CD14-positive monocyte (primary cell): ENCODE results near the gene ATXN7L1. TPM values are rescaled to one million over a fixed set of nuclear protein-coding genes. Genes with fewer than 3 reads are reported as not detected.

Experiments
- DNase-seq, 3 donors: peaks; one replicate each; pipeline ENCODE4 v3.0.0-alpha.2; 2011 to 2022
- H2AFZ ChIP-seq: 2 replicates; pipeline ENCODE4 v1.6.0; 2012; ENCODE audit warnings: mild to moderate bottlenecking, low read depth, low read length, inconsistent platforms; ENCODE audit not compliant: insufficient read depth, poor library complexity, severe bottlenecking
- H3K27ac ChIP-seq, 2 donors: 1 replicate in 1 of 2; 2 replicates in 1 of 2; pipeline ENCODE4 v1.5.1; 2012 to 2013; ENCODE audit warnings: low read length in 2 of 2, control low read depth in 1 of 2, inconsistent platforms in 1 of 2, low read depth in 1 of 2, mild to moderate bottlenecking in 1 of 2
- H3K27me3 ChIP-seq, 2 donors: one replicate each; pipeline versions ENCODE4 v1.6.0 to v1.6.1; 2011 to 2013; ENCODE audit warnings: low read length in 2 of 2; ENCODE audit not compliant: control insufficient read depth in 2 of 2, insufficient read depth in 2 of 2
- H3K36me3 ChIP-seq, 2 donors: replicated peaks in 1 of 2; 1 replicate in 1 of 2; 2 replicates in 1 of 2; pipeline versions ENCODE4 v1.5.1 to v1.6.1; 2012 to 2013; ENCODE audit warnings: low read length in 2 of 2, control low read depth in 1 of 2, inconsistent platforms in 1 of 2, mild to moderate bottlenecking in 1 of 2; ENCODE audit not compliant: insufficient read depth in 2 of 2, control insufficient read depth in 1 of 2
- H3K4me1 ChIP-seq, 2 donors: 1 replicate in 1 of 2; 2 replicates in 1 of 2; pipeline versions ENCODE4 v1.5.1 to v1.6.1; 2012 to 2013; ENCODE audit warnings: low read length in 2 of 2, control low read depth in 1 of 2, inconsistent platforms in 1 of 2, mild to moderate bottlenecking in 1 of 2, moderate library complexity in 1 of 2; ENCODE audit not compliant: insufficient read depth in 2 of 2, control insufficient read depth in 1 of 2
- H3K4me2 ChIP-seq: replicated peaks from 2 replicates; pipeline ENCODE3; 2012; ENCODE audit warnings: low read length, moderate library complexity, mild to moderate bottlenecking; ENCODE audit not compliant: poor library complexity, severe bottlenecking; ENCODE audit errors: extremely low read depth
- H3K4me3 ChIP-seq, 3 experiments: fragments of 200-600 bp in 1 of 3; sonication (generic) in 1 of 3; replicated peaks in 1 of 3; 1 replicate in 2 of 3; 2 replicates in 1 of 3; pipeline ENCODE4 v1.5.1; 2011 to 2013; ENCODE audit warnings: low read length in 3 of 3, mild to moderate bottlenecking in 3 of 3, control low read depth in 2 of 3, low read depth in 2 of 3, inconsistent platforms in 1 of 3, moderate library complexity in 1 of 3
- H3K79me2 ChIP-seq: 2 replicates; pipeline ENCODE4 v1.6.0; 2012; ENCODE audit warnings: mild to moderate bottlenecking, control low read depth, inconsistent platforms, low read length, moderate library complexity; ENCODE audit not compliant: insufficient read depth
- H3K9ac ChIP-seq: 2 replicates; pipeline ENCODE4 v1.6.0; 2017; ENCODE audit warnings: low read length, mild to moderate bottlenecking; ENCODE audit not compliant: insufficient read depth, poor library complexity, severe bottlenecking
- H3K9me3 ChIP-seq, 2 donors: replicated peaks in 1 of 2; 1 replicate in 1 of 2; 2 replicates in 1 of 2; pipeline versions ENCODE4 v1.5.1 to v1.6.1; 2012 to 2013; ENCODE audit warnings: low read length in 2 of 2, control low read depth in 1 of 2; ENCODE audit not compliant: control insufficient read depth in 1 of 2, insufficient read depth in 1 of 2
- H4K20me1 ChIP-seq: 2 replicates; pipeline ENCODE4 v1.6.0; 2012; ENCODE audit warnings: mild to moderate bottlenecking, low read length, control low read depth, moderate library complexity; ENCODE audit not compliant: insufficient read depth
- H3K27ac Mint-ChIP-seq, 7 donors: one replicate each; pipeline ENCODE4 v1.8.0; 2020; ENCODE audit warnings: mild to moderate bottlenecking in 7 of 7, mixed read lengths in 7 of 7, moderate library complexity in 6 of 7, inconsistent platforms in 2 of 7
- H3K27me3 Mint-ChIP-seq, 3 donors: one replicate each; pipeline ENCODE4 v1.8.0; 2021 to 2022; ENCODE audit warnings: low read depth in 3 of 3, mild to moderate bottlenecking in 3 of 3, mixed read lengths in 3 of 3, moderate library complexity in 3 of 3, inconsistent platforms in 1 of 3
- H3K36me3 Mint-ChIP-seq, 2 donors: one replicate each; pipeline ENCODE4 v1.8.0; 2020; ENCODE audit warnings: mixed read lengths in 2 of 2, inconsistent platforms in 1 of 2, mild to moderate bottlenecking in 1 of 2
- H3K4me1 Mint-ChIP-seq: one replicate; pipeline ENCODE4 v1.8.0; 2020; ENCODE audit warnings: mild to moderate bottlenecking, mixed read lengths
- H3K4me3 Mint-ChIP-seq, 2 donors: one replicate each; pipeline ENCODE4 v1.8.0; 2020; ENCODE audit warnings: mild to moderate bottlenecking in 2 of 2, mixed read lengths in 2 of 2, moderate library complexity in 1 of 2
- H3K9me3 Mint-ChIP-seq, 7 donors: one replicate each; pipeline ENCODE4 v1.8.0; 2020 to 2022; ENCODE audit warnings: mixed read lengths in 7 of 7, mild to moderate bottlenecking in 6 of 7, moderate library complexity in 6 of 7, inconsistent platforms in 2 of 7
- CTCF ChIP-seq: fragments of 200-600 bp; IDR thresholded peaks from one replicate; pipeline ENCODE4 v1.8.0; 2022; ENCODE audit warnings: antibody characterized with exemption, mild to moderate bottlenecking
- WGBS: methylation state at CpG from one replicate; pipeline ENCODE4 v1.1.5; 2013; ENCODE audit warnings: missing lambda C conversion rate; ENCODE audit not compliant: insufficient coverage; 5-methylcytosine and 5-hydroxymethylcytosine counted together
- intact Hi-C, 2 donors: fragments of 100-400 bp; cut with micrococcal nuclease; formaldehyde crosslinking; loops; one replicate each; pipeline versions ENCODE4 v1.15.0 to v1.15.1; 2023
- polyA plus RNA-seq, 3 donors: library from polyadenylated mRNA; depleted of rRNA in 1 of 3; unstranded in 2 of 3; stranded (reverse) in 1 of 3; fragments of 300-500 nt in 2 of 3; fragments of >200 nt in 1 of 3; fragmentation: Illumina TruSeq in 2 of 3; gene quantifications; 1 replicate in 2 of 3; 2 replicates in 1 of 3; pipeline ENCODE4 v1.2.3, GENCODE V29; 2012 to 2021

ATXN7L1 gene
- polyA plus RNA-seq, 3 donors, result 4.5 to 12.2 (median 11.2) TPM

- Histone ChIP-seq H3K9me3 (no peaks in the 10 kb centered on the region), H3K36me3 (no peaks in the 10 kb centered on the region), H3K4me2 (no peak overlapping the region), H3K4me1 (no peaks in the 10 kb centered on the region), H3K79me2 (no peaks in the 10 kb centered on the region), H3K4me3 (no peak overlapping the region), H3K9ac (no peak overlapping the region), H3K27me3 (peaks cover 0 to 5% of the 10 kb centered on the region in 2 donors), H3K27ac (no peak overlapping the region), H4K20me1 (no peaks in the 10 kb centered on the region), H2AFZ (no peak overlapping the region)
- intact Hi-C loops, result no loop called here
- peaks cover 2 to 10% (median 5%) of the 10 kb centered on the region in 3 donors for H3K27me3 Mint-ChIP-seq
- H3K4me3 Mint-ChIP-seq, result no peak overlapping the region
- no peak for TF ChIP-seq CTCF
- H3K9me3 Mint-ChIP-seq, result no peaks in the 10 kb centered on the region
- WGBS, result 71% methylated on average over 1 of the region's 4 CpGs
- no peaks in the 10 kb centered on the region for H3K4me1 Mint-ChIP-seq
- H3K27ac Mint-ChIP-seq, result no peak overlapping the region
- no peaks in the 10 kb centered on the region for H3K36me3 Mint-ChIP-seq
- DNase-seq, result no peak
These were observed 14.0 kb upstream of the ATXN7L1 start for GRCh38 chr7:105890290-105890997.

GRCh38 chr7:105887569-105888189, 11.3 kb upstream of the ATXN7L1 start:
- DNase-seq, result no peak
- no peak overlapping the region for H2AFZ ChIP-seq
- TF ChIP-seq CTCF, result no peak
- H3K4me2 ChIP-seq, result no peak overlapping the region
- no peaks in the 10 kb centered on the region for H3K4me1 ChIP-seq
- H3K79me2 ChIP-seq, result no peaks in the 10 kb centered on the region
- H3K4me3 ChIP-seq, result no peak overlapping the region
- no peak overlapping the region for H3K27ac Mint-ChIP-seq
- H3K27ac ChIP-seq, result no peak overlapping the region
- no peaks in the 10 kb centered on the region for H4K20me1 ChIP-seq
- no peaks in the 10 kb centered on the region for H3K36me3 ChIP-seq
- H3K27me3 ChIP-seq, result peaks cover 0 to 5% of the 10 kb centered on the region in 2 donors
- peaks cover 0 to 3% (median 0%) of the 10 kb centered on the region in 7 donors for H3K9me3 Mint-ChIP-seq
- 68% methylated on average over 4 of the region's 6 CpGs for WGBS
- no peaks in the 10 kb centered on the region for H3K36me3 Mint-ChIP-seq
- peaks cover 0 to 9% (median 5%) of the 10 kb centered on the region in 3 donors for H3K27me3 Mint-ChIP-seq
- H3K9ac ChIP-seq, result no peak overlapping the region
- no peaks in the 10 kb centered on the region for H3K9me3 ChIP-seq
- no peaks in the 10 kb centered on the region for H3K4me1 Mint-ChIP-seq
- H3K4me3 Mint-ChIP-seq, result no peak overlapping the region
- intact Hi-C loops, result no loop called here
